Heart left ventricle (tissue), 13 donors: ENCODE measurements around the gene ZEB1.

Experiments
- CTCF ChIP-seq, 12 donors: fragments of 200-600 bp; sonication (generic) in 4 of 12; IDR thresholded peaks; one replicate each; pipeline versions ENCODE4 v1.5.0 to v1.8.0; 2018 to 2022; ENCODE audit warnings: antibody characterized with exemption in 12 of 12, mild to moderate bottlenecking in 5 of 12
- POLR2A ChIP-seq, 2 donors: fragments of 450-650 bp; IDR thresholded peaks; one replicate each; pipeline ENCODE4 v1.6.1; 2017; ENCODE audit warnings: antibody characterized with exemption in 2 of 2, mild to moderate bottlenecking in 2 of 2, moderate library complexity in 2 of 2
- donor health status: ischemic (EF 13 %, LVEDD 7.1; RV severe dilation, severe dysfunction).
- donor health status: DM: no; HTN: yes; CAD: no.
- donor health status: DM: no; HTN: no; CAD: no.
- donor health status: ischemic (EF 25% LVEDD 6.9; RV normal size, moderate dysfunction).
- donor health status: ischemic (EF 25% LVEDD 5.7; RV mildly dilated, moderate dysfunction).
- donor health status: ischemic (EF 35%, LVEDD 5.7; RV mildly dilated, moderate dysfunction).
- donor health status: nonischemic (EF 11% LVEDD 7.7; RV severe dilation, severe dysfunction).
- donor health status: DM: yes; HTN: yes; CAD: no.
- donor health status: PGD.
- donor health status: ischemic (EF 29% LVEDD 5.4; RV normal size, mild dysfunction).
- donor health status: nonischemic (EF 23%, LVEDD 6.1; RV moderate dilation, normal function).

GRCh38 chr10:31291123-31291522 is 27.9 kb upstream of the ZEB1 start:
- TF ChIP-seq POLR2A (IDR thresholded peaks at IDR 0.05) (no peak), CTCF (IDR thresholded peaks at IDR 0.05) (no peak)
